GM12875 (cell line): ENCODE results near the gene WNK1.

Experiments
- H3K4me3 ChIP-seq: one replicate; pipeline ENCODE4 v1.5.1; 2011; ENCODE audit warnings: low read depth, low read length, control low read depth
- TF ChIP-seq, protein P1 (sequence below): IDR thresholded peaks from 2 replicates; pipeline ENCODE4 v1.5.1; 2011; ENCODE audit warnings: low read depth, mild to moderate bottlenecking, control low read depth, inconsistent platforms, low read length, moderate library complexity, borderline replicate concordance; ENCODE audit not compliant: insufficient read depth

WNK1 gene

DNA sequence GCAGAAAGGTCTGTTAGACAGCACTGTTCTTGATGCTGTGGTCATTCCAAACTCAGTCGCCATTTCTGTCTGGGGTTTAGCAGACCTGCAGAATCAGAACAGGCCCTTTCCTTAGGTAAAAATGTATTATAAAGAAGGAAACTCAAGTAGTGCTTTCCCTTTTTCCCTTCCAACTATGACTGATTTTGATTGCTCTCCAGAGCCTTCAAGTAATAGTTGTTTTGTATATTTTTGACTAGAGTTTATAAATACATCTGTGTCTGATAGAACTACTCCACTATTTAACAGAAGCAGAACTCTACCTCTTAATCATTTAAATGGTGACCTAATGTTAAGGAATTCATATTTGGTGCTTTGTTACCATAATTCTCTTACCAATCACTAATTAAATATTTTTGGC lies 74.0 kb downstream of the WNK1 start:
- TF ChIP-seq, protein P1, sequence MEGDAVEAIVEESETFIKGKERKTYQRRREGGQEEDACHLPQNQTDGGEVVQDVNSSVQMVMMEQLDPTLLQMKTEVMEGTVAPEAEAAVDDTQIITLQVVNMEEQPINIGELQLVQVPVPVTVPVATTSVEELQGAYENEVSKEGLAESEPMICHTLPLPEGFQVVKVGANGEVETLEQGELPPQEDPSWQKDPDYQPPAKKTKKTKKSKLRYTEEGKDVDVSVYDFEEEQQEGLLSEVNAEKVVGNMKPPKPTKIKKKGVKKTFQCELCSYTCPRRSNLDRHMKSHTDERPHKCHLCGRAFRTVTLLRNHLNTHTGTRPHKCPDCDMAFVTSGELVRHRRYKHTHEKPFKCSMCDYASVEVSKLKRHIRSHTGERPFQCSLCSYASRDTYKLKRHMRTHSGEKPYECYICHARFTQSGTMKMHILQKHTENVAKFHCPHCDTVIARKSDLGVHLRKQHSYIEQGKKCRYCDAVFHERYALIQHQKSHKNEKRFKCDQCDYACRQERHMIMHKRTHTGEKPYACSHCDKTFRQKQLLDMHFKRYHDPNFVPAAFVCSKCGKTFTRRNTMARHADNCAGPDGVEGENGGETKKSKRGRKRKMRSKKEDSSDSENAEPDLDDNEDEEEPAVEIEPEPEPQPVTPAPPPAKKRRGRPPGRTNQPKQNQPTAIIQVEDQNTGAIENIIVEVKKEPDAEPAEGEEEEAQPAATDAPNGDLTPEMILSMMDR, result no peak
- no peak overlapping the region for H3K4me3 ChIP-seq

DNA sequence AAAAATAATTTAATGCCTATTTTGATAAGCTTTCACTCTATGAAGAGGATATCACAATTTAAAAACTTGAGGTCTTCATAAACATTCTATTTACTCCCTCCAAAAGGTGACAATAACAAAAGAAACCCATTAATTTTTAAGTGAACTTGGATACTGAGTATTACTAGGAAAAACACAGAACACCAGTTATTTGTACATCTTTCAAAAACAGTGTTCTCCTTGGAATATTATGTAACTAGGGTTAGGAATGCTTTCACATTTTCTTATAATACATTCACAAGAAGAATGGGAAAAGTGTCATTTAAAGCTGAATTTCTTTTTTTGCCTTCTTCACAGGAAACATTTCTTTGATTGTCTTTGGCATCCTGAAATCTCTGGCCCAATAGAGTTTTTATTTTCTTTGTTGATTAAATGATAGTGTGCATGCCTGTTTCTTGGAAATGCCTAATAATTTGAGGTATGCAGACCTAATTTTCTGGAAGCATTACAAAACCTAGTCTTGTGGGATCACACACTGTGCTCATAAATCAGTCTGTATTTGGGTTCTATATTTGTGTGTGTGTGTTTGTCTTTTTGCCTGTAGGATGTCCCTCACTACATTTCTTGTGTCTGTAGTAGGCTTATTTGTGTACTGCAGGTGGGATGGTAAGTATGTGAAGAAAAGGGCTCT lies 76.5 kb downstream of the WNK1 start:
- TF ChIP-seq, protein P1, result no peak
- H3K4me3 ChIP-seq, result no peak overlapping the region

DNA sequence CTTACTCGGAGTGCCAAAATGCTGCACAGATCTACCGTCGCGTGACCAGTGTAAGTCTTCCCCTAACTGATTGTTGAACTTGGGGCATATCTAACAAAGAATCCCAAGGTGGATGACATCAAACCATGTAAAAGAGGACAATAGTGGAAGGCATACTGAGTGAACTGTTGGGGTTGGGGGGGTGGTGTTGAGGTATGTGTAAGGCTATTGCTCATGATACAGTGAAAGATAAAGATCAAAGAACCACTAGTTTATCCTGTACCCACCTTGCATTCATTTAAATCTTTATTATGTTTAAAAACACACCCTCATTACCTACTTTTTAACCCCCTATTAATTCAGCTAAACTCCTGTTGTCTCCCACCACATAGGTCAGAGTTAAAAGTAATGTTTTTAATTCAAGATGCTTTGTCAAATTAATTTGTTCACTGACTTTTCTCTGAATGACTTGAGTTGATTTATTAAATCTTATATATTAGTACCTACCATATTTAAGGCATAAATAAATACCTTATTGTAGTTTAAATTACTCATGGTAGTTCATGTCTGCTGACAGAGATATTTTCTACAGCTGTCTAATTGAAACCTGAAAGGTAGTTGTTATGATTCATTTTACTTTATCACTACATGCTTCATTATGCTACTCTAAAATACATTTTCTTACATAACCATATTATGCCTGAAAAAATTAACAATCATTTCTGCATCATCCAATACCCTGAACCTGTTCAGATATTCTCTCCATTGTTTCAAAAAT lies 77.9 kb downstream of the WNK1 start:
- TF ChIP-seq, protein P1, result no peak
- H3K4me3 ChIP-seq, result no peak overlapping the region

DNA sequence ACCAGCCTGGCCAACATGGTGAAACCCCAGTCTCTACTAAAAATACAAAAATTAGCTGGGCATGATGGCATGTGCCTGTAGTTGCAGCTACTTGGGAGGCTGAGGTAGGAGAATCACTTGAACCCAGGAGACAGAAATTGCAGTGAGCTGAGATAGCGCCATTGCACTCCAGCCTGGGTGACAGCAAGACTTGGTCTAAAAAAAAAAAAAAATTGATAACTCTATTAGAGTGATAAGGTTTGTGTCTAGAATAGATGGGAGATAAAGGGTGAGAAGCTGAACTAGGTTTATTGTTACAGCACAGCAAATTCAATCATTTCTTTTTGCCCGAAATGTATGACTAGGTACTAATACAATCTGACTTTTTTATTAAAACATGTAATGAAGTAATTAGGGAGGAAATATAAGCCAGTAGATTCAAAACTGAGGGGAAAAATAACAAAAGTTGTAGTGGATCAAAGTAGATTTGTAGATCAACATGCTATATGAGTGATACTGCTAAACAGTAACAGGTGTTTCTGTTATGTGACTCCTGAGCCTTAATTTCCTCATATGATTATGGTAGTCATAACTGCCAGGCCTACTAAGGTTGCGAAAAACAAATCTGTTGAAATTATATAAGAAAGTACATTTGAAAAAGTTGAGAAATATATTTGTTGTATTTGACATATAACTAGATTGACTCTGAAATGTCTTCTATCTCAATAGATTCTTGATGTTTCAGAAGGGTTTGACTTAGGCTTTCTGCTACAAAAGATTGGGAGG lies 83.6 kb downstream of the WNK1 start:
- TF ChIP-seq, protein P1, result no peak
- H3K4me3 ChIP-seq, result no peak overlapping the region

DNA sequence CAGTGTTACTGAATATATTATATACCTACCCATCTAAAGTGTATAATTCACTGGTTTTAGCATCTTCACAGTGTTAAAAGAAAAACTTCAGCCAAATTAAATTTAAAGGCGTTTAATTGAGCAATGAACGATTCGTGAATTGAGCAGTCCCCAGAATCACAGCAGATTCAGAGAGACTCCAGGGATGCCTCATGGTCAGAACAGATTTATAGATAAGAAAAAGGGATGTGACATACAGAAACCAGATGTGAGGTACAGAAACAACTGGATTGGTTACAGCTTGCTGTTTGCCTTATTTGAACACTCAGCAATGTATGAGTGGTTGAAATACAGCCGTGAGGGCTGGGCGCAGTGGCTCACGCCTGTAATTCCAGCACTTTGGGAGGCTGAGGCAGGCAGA lies 84.6 kb downstream of the WNK1 start:
- TF ChIP-seq, protein P1, result no peak
- H3K4me3 ChIP-seq, result no peak overlapping the region

DNA sequence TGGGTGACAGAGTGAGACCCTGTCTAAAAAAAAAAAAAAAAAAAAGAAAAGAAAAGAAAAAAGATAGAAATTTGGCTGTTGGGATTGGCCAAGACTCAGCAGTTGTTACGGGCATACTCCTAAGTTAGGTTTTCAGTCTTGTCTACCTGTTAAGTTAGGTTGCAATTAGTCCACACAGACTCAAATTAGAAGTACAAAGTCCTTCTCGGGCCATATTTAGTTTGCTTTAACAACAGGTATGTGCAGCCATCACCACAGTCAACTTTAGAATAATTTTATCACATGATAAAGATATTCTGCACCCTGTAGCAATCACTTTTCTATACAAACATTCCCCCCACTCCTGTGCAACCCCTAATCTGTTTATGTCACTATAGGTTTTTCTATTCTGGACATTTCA lies 85.2 kb downstream of the WNK1 start:
- TF ChIP-seq, protein P1, result no peak
- H3K4me3 ChIP-seq, result no peak overlapping the region
